Measurements from ENCODE around the gene TOM1. TPM values are rescaled to one million over a fixed set of nuclear protein-coding genes. Genes with fewer than 3 reads are reported as not detected.

TOM1 gene
- total and polyA plus RNA-seq, 4 donors = 17.9 to 53.0 (median 50.5) TPM

- no peak for TF ChIP-seq JUND (IDR thresholded peaks at IDR 0.05)
- TF ChIP-seq CTCF (IDR thresholded peaks at IDR 0.05; ENCODE audit: low read depth, low read length, missing input control) = no peak
- Histone ChIP-seq H3K9me3 (ENCODE audit: control insufficient read depth in 4 of 4, low read length in 3 of 4) (no peaks in the 10 kb centered on the region), H3K4me3 (ENCODE audit: low read depth in 1 of 3, low read length in 3 of 3) (no peak overlapping the region), H3K36me3 (ENCODE audit: control insufficient read depth in 4 of 4, insufficient read depth in 3 of 4, low read depth in 1 of 4, low read length in 3 of 4) (peaks cover 9 to 52% (median 25%) of the 10 kb centered on the region in 4 donors), H3K27me3 (ENCODE audit: control insufficient read depth in 4 of 4, insufficient read depth in 4 of 4, low read length in 3 of 4) (no peaks in the 10 kb centered on the region), H3K4me1 (ENCODE audit: control insufficient read depth in 4 of 4, insufficient read depth in 4 of 4, low read length in 3 of 4) (peaks cover 3 to 13% (median 7%) of the 10 kb centered on the region in 4 donors), H3K9ac (ENCODE audit: low read depth in 1 of 2, low read length in 2 of 2) (no peak overlapping the region), H3K27ac (ENCODE audit: low read depth in 1 of 2, low read length in 2 of 2) (no peak overlapping the region)
- no peak for DNase-seq (ENCODE audit: low spot score)
- 96% methylated on average over 11 of the region's 11 CpGs for WGBS
These were observed 46.3 kb downstream of the TOM1 start for GRCh38 chr22:35345808-35346505.

- TF ChIP-seq FOXA1 (IDR thresholded peaks at IDR 0.05) (no peak), ATF3 (IDR thresholded peaks at IDR 0.05) (no peak), RXRA (IDR thresholded peaks at IDR 0.05) (no peak), CTCF (IDR thresholded peaks at IDR 0.05; ENCODE audit: low read depth, low read length, missing input control) (no peak), HNF4A (conservative IDR thresholded peaks at IDR 0.05) (no peak), YY1 (IDR thresholded peaks at IDR 0.05) (no peak), NR2F2 (IDR thresholded peaks at IDR 0.05) (no peak), MAX (IDR thresholded peaks at IDR 0.05) (no peak), GABPA (IDR thresholded peaks at IDR 0.05 in 1 of 2, conservative IDR thresholded peaks at IDR 0.05 in 1 of 2) (no peak), ZBTB33 (IDR thresholded peaks at IDR 0.05) (no peak), FOXA2 (IDR thresholded peaks at IDR 0.05) (no peak), REST (IDR thresholded peaks at IDR 0.05) (no peak), JUND (IDR thresholded peaks at IDR 0.05) (no peak), TAF1 (conservative IDR thresholded peaks at IDR 0.05) (no peak), SP1 (IDR thresholded peaks at IDR 0.05) (no peak), EGR1 (IDR thresholded peaks at IDR 0.05; ENCODE audit: low read depth in 2 of 2) (no peak), RAD21 (IDR thresholded peaks at IDR 0.05) (no peak), HNF4G (IDR thresholded peaks at IDR 0.05) (no peak)
- no peak overlapping the region for H3K27ac ChIP-seq (ENCODE audit: low read depth in 1 of 2, low read length in 2 of 2)
- DNase-seq (ENCODE audit: low spot score) = no peak
- H3K9ac ChIP-seq (ENCODE audit: low read depth in 1 of 2, low read length in 2 of 2) = no peak overlapping the region
- H3K4me3 ChIP-seq (ENCODE audit: low read depth in 1 of 3, low read length in 3 of 3) = no peak overlapping the region
- H3K9me3 ChIP-seq (ENCODE audit: control insufficient read depth in 4 of 4, low read length in 3 of 4) = no peaks in the 10 kb centered on the region
- no peaks in the 10 kb centered on the region for H3K27me3 ChIP-seq (ENCODE audit: control insufficient read depth in 4 of 4, insufficient read depth in 4 of 4, low read length in 3 of 4)
- 93% methylated on average over 19 of the region's 19 CpGs for WGBS
- H3K36me3 ChIP-seq (ENCODE audit: control insufficient read depth in 4 of 4, insufficient read depth in 3 of 4, low read depth in 1 of 4, low read length in 3 of 4) = peaks cover 6 to 45% (median 20%) of the 10 kb centered on the region in 4 donors
- peaks cover 5 to 20% (median 14%) of the 10 kb centered on the region in 4 donors for H3K4me1 ChIP-seq (ENCODE audit: control insufficient read depth in 4 of 4, insufficient read depth in 4 of 4, low read length in 3 of 4)
These were observed 47.0 kb downstream of the TOM1 start for GRCh38 chr22:35346596-35347220.

Measured in liver (tissue), 9 donors.